Skeletal muscle satellite cell (primary cell): ENCODE measurements around the gene PPP3CA.

Source experiments
- H3K27me3 ChIP-seq: 2 replicates; pipeline ENCODE4 v1.7.0; 2013; ENCODE audit warnings: low read length; ENCODE audit not compliant: control insufficient read depth, insufficient read depth
- H3K36me3 ChIP-seq: 2 replicates; pipeline ENCODE4 v1.7.0; 2013; ENCODE audit warnings: mild to moderate bottlenecking, control low read depth, low read length; ENCODE audit not compliant: insufficient read depth
- H3K4me1 ChIP-seq: 2 replicates; pipeline ENCODE4 v1.7.0; 2013; ENCODE audit warnings: low read length; ENCODE audit not compliant: control insufficient read depth, insufficient read depth
- H3K4me2 ChIP-seq: 2 replicates; pipeline ENCODE4 v1.7.0; 2013; ENCODE audit warnings: mild to moderate bottlenecking, low read length
- H3K4me3 ChIP-seq: 2 replicates; pipeline ENCODE4 v1.7.0; 2013; ENCODE audit warnings: low read length
- H3K9ac ChIP-seq: 2 replicates; pipeline ENCODE4 v1.7.0; 2013; ENCODE audit warnings: mild to moderate bottlenecking, low read depth, low read length, moderate library complexity
- H3K9me3 ChIP-seq: replicated peaks from 2 replicates; pipeline ENCODE4 v1.7.0; 2013; ENCODE audit warnings: mild to moderate bottlenecking, control low read depth, low read length

The PPP3CA gene

DNA sequence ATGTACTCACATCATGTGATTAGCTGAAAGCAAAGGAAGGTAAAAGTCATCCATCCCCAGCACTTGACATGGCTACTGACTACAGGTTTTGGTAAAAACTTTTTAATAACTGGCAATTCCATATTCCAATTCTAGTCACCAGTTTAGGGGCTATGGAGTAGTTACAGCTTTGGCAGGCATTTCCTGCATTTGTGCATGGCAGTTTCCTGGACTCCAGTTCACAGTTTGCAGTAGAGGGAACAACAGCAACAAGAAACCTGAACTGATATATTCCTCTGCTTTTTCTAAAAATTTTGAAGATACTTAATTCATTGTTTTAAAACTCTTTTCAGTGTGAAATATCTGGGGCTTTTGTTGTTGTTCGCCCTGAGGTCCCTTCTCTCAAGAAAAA lies 184.3 kb downstream of the PPP3CA start:
- Histone ChIP-seq H3K4me3 (no peak overlapping the region), H3K4me2 (no peak overlapping the region), H3K27me3 (no peaks in the 10 kb centered on the region), H3K9me3 (no peaks in the 10 kb centered on the region), H3K36me3 (no peaks in the 10 kb centered on the region), H3K4me1 (peaks cover 12% of the 10 kb centered on the region), H3K9ac (no peak overlapping the region)

DNA sequence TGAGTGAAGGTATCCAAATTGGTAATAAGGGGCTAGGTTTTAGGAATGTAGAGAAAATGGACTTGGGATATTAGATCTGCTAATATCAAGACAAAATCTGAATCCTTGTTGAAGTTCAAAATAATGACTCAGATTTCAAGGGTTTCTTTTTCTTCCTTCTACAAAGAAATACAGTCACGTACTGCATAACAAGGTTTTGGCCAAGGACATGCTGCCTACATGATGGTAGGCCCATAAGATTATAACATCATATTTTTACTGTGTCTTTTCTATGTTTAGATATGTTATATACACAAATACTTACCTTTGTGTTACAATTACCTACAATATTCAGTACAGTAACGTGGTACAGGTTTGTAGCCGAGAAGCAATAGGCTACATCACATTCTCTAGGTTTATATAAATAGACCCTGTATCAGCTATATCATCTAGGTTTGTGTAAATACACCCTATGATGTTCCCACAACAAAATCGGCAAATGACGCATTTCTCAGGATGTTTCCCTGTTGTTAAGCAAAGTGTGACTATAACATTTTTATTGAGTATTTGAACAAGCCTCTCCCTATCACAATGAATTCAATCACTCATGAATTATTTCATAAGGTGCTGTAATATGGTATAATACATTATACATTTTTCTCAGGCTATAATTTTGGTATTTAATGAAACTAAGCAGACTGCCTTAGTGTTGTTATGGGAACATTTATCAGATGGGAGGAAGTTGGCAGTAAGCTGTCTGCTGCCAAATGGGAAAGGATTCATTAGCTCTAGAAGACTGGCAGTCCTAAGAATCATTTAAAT lies 186.3 kb downstream of the PPP3CA start:
- Histone ChIP-seq H3K9me3 (no peaks in the 10 kb centered on the region), H3K36me3 (no peaks in the 10 kb centered on the region), H3K4me1 (peaks cover 31% of the 10 kb centered on the region), H3K4me3 (no peak overlapping the region), H3K4me2 (no peak overlapping the region), H3K27me3 (no peaks in the 10 kb centered on the region), H3K9ac (no peak overlapping the region)

GRCh38 chr4:101158507-101158906 lies 188.8 kb downstream of the PPP3CA start:
- Histone ChIP-seq H3K4me2 (peak overlapping the region; percentile 58), H3K9ac (peak overlapping the region; percentile 4), H3K36me3 (no peaks in the 10 kb centered on the region), H3K27me3 (no peaks in the 10 kb centered on the region), H3K4me1 (peaks cover 35% of the 10 kb centered on the region), H3K9me3 (no peaks in the 10 kb centered on the region), H3K4me3 (no peak overlapping the region)

- no peak overlapping the region for H3K4me3 ChIP-seq
- no peaks in the 10 kb centered on the region for H3K9me3 ChIP-seq
- H3K27me3 ChIP-seq: no peaks in the 10 kb centered on the region
- H3K9ac ChIP-seq: peak overlapping the region; percentile 4
- peaks cover 35% of the 10 kb centered on the region for H3K4me1 ChIP-seq
- H3K36me3 ChIP-seq: no peaks in the 10 kb centered on the region
- peak overlapping the region; percentile 58 for H3K4me2 ChIP-seq
Observed at GRCh38 chr4:101158134-101158482, 189.2 kb downstream of the PPP3CA start.

GRCh38 chr4:101157415-101158133 lies 189.8 kb downstream of the PPP3CA start:
- Histone ChIP-seq H3K4me3 (no peak overlapping the region), H3K4me1 (peaks cover 35% of the 10 kb centered on the region), H3K9me3 (no peaks in the 10 kb centered on the region), H3K27me3 (no peaks in the 10 kb centered on the region), H3K4me2 (peak overlapping the region; percentile 58), H3K36me3 (no peaks in the 10 kb centered on the region), H3K9ac (peak overlapping the region; percentile 32)

DNA sequence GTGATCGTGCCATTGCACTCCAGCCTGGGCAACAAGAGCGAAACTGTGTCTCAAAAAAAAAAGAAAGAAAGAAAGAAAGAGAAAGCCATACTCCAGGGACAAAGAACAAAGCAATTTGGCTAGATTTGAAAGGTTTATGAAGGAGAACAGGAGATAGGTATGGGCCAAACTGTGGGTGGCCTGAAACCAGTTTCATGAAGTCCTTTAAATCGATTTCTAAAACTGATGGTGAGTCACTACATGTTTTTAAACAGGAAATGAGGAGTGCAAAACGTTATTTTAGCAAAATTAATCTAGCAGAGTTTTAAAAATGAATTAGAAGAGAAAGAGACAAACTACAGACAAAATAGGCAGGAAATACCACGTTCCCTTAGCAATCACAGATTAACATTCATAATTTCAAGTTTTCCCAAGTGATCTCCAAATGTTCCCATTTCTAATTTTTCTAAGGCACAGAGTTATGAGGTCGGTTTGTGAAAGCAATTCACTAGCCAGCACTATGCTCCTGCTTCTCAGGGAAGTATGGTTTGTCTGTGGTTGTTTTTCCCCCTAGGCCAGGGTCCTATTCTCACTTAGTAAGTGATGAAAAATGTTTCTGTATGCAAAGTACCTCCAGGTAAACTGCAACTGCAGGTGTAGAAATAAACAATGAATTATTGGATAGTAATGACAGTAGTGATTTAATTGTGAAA lies 190.6 kb downstream of the PPP3CA start:
- H3K36me3 ChIP-seq: no peaks in the 10 kb centered on the region
- peaks cover 35% of the 10 kb centered on the region for H3K4me1 ChIP-seq
- peak overlapping the region; percentile 58 for H3K4me2 ChIP-seq
- no peaks in the 10 kb centered on the region for H3K27me3 ChIP-seq
- no peak overlapping the region for H3K9ac ChIP-seq
- no peaks in the 10 kb centered on the region for H3K9me3 ChIP-seq
- no peak overlapping the region for H3K4me3 ChIP-seq

DNA sequence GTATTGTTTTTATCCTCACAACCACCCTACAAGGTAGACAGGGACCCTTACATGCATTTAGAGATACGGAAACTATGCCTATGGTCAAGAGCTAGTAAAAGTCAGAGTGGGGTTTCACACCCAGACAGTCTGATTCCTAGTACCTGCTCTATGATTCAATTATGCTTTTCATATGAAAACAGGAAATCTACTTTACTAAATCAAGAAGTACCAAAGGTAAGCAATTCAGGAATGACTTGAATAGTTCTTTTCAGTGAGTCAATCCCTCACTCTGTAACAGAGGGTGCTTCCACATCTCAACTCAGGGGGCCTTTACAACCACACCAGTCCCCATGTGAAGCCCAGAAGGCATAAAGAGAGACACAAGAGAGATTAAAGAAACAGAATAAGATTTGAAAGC lies 191.4 kb downstream of the PPP3CA start:
- no peak overlapping the region for H3K4me2 ChIP-seq
- H3K4me3 ChIP-seq: no peak overlapping the region
- no peaks in the 10 kb centered on the region for H3K36me3 ChIP-seq
- H3K9ac ChIP-seq: no peak overlapping the region
- peaks cover 35% of the 10 kb centered on the region for H3K4me1 ChIP-seq
- H3K27me3 ChIP-seq: no peaks in the 10 kb centered on the region
- no peaks in the 10 kb centered on the region for H3K9me3 ChIP-seq

DNA sequence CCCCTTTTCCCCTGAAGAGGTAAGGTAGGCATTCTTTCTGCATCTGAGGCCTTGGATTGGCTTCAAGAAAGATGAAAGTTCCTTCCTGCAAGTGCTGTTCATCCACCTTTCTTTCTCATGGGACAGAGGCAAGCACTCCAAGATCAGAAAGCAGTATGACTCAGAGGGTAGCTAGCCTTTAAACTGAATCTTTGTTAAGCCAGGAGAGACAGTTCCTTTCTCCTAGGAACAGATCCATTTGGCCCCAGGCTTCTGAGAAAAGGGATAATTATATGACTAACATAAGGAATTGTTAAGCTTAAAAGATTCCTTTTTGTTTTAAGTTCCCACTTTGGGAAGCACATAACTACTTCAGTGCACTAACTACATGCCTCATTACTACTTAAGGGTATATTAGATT lies 192.0 kb downstream of the PPP3CA start:
- H3K36me3 ChIP-seq: no peaks in the 10 kb centered on the region

GRCh38 chr4:101153653-101154052 lies 193.7 kb downstream of the PPP3CA start:
- H3K27me3 ChIP-seq: no peaks in the 10 kb centered on the region
- H3K4me1 ChIP-seq: peaks cover 35% of the 10 kb centered on the region
- no peak overlapping the region for H3K4me2 ChIP-seq
- no peak overlapping the region for H3K4me3 ChIP-seq
- no peak overlapping the region for H3K9ac ChIP-seq
- H3K36me3 ChIP-seq: no peaks in the 10 kb centered on the region
- no peaks in the 10 kb centered on the region for H3K9me3 ChIP-seq

More for the DNA sequence above, 192.0 kb downstream of the PPP3CA start:
- Histone ChIP-seq H3K4me2 (no peak overlapping the region), H3K27me3 (no peaks in the 10 kb centered on the region), H3K9ac (no peak overlapping the region), H3K9me3 (no peaks in the 10 kb centered on the region), H3K4me3 (no peak overlapping the region), H3K4me1 (peaks cover 35% of the 10 kb centered on the region)

GRCh38 chr4:101152521-101152920 lies 194.8 kb downstream of the PPP3CA start:
- Histone ChIP-seq H3K9ac (no peak overlapping the region), H3K9me3 (no peaks in the 10 kb centered on the region), H3K4me1 (peaks cover 24% of the 10 kb centered on the region), H3K4me3 (no peak overlapping the region), H3K36me3 (no peaks in the 10 kb centered on the region), H3K27me3 (no peaks in the 10 kb centered on the region), H3K4me2 (no peak overlapping the region)

DNA sequence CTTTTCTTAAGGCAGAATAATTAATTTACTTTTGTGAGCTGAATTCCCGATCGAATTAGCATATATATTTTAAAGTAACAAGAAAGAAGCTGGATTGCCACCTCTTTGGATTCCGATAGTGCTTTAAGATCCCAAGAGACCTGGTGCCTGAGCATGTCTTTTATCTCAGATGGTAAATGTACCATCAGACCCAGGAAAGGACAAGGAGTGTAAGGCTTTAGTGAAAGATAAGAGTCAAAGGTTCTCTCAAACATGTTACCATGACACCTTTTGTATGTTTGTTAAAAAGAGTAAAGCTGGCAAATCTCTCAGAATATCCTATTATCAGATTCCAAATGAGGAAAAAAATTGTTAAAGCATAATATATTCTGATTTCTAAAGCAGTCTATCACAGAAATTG lies 198.8 kb downstream of the PPP3CA start:
- no peaks in the 10 kb centered on the region for H3K4me1 ChIP-seq
- H3K4me3 ChIP-seq: no peak overlapping the region

More for the DNA sequence above, 198.8 kb downstream of the PPP3CA start:
- no peaks in the 10 kb centered on the region for H3K36me3 ChIP-seq
- H3K4me2 ChIP-seq: no peak overlapping the region
- H3K9ac ChIP-seq: no peak overlapping the region
- no peaks in the 10 kb centered on the region for H3K27me3 ChIP-seq
- no peaks in the 10 kb centered on the region for H3K9me3 ChIP-seq
